Astrocyte (in vitro differentiated cells and primary cell): Measurements from ENCODE around the gene NYNRIN.

Source experiments
- EZH2 ChIP-seq: IDR thresholded peaks from 2 replicates; pipeline ENCODE4 v1.6.1; 2012; ENCODE audit warnings: mild to moderate bottlenecking, low read length, inconsistent platforms; ENCODE audit not compliant: insufficient read depth
- TF ChIP-seq, protein P1 (sequence below): IDR thresholded peaks from 2 replicates; pipeline ENCODE4 v1.5.1; 2011; ENCODE audit warnings: low read depth, mild to moderate bottlenecking, inconsistent platforms, low read length, moderate library complexity; ENCODE audit not compliant: insufficient read depth

DNA sequence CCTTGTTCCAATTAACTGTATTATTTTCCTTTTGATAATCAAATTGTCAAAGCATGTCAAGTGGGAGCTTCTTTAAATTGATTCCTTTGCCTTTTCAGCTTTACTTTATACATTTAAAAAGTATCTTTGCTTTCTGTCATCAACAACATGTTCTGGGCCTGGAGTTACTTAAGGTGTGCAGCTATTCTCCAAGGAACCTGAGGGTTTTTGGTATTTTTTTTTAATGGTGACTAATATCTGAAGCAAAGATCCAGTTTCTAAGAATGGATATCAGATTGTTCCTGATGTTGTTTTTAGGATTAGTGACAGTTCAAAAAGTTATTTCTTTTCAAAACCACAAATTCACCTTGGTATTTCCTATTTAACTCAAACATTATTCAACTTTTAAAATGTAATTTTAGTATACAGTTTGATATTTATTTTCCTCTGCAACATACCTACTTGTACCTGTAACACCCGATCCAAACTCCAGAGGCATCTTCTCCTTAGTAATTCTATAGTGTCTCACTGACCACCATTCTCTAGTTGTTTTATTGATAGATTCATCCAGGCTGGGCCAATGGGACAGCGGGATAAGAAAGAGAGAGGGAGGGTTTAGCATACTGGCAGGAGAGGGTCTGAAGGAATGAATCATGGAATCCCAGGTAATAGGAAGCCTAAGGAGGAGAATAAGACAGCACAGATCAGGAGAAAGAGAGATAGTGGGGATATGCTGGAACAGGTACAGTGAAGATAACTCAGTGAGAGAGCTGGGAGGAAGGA, 27.5 kb downstream of the NYNRIN start:
- no peak for TF ChIP-seq EZH2
- TF ChIP-seq, protein P1, sequence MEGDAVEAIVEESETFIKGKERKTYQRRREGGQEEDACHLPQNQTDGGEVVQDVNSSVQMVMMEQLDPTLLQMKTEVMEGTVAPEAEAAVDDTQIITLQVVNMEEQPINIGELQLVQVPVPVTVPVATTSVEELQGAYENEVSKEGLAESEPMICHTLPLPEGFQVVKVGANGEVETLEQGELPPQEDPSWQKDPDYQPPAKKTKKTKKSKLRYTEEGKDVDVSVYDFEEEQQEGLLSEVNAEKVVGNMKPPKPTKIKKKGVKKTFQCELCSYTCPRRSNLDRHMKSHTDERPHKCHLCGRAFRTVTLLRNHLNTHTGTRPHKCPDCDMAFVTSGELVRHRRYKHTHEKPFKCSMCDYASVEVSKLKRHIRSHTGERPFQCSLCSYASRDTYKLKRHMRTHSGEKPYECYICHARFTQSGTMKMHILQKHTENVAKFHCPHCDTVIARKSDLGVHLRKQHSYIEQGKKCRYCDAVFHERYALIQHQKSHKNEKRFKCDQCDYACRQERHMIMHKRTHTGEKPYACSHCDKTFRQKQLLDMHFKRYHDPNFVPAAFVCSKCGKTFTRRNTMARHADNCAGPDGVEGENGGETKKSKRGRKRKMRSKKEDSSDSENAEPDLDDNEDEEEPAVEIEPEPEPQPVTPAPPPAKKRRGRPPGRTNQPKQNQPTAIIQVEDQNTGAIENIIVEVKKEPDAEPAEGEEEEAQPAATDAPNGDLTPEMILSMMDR, result no peak
